ENCODE data around the gene PIK3C2G.

- TF ChIP-seq CTCF (IDR thresholded peaks at IDR 0.05) (no peak), POLR2A (IDR thresholded peaks at IDR 0.05) (no peak)
Observed at GRCh38 chr12:18483698-18484325, 222.5 kb downstream of the PIK3C2G start.

Measured in stomach (tissue), 4 donors.